ENCODE results near the gene SLC24A3.

The SLC24A3 gene

GRCh38 chr20:19374216-19374615 is 161.8 kb downstream of the SLC24A3 start:
- CTCF ChIA-PET = no interaction called here
- POLR2A ChIA-PET = no interaction called here
- no peak for TF ChIP-seq FOXA1 (IDR thresholded peaks at IDR 0.05)
- no peak for TF ChIP-seq LEF1 (IDR thresholded peaks at IDR 0.05; ENCODE audit: borderline replicate concordance)
- no peak for TF ChIP-seq SP1 (IDR thresholded peaks at IDR 0.05)
- no peak for TF ChIP-seq TARDBP (IDR thresholded peaks at IDR 0.05)
- no peak for TF ChIP-seq CTBP1 (IDR thresholded peaks at IDR 0.05; ENCODE audit: borderline replicate concordance)
- TF ChIP-seq FOXM1 (IDR thresholded peaks at IDR 0.05; ENCODE audit: borderline replicate concordance) = no peak
- no peak for TF ChIP-seq L3MBTL2 (conservative IDR thresholded peaks at IDR 0.05)
- no peak for DNase-seq (ENCODE audit: extremely low spot score)

DNA sequence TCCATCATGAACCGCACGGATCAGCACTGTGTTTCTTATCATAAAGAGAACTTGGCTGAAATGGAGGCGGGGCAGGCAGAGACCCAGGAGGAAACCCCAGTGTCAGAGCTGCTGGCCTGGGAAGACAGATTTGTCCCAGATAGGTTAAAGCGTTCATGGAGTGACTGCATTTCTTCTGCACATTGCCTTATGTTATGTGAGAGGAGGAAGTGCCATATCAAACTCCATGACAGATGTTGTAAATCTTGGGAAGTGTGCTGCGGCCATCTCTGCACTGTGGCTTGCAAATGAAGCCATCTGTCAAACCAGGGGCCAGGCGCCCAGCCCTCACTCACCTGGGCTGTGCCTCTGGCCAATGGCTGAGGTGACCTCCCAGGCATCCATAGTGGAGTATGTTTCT is 163.0 kb downstream of the SLC24A3 start:
- ChIA-PET CTCF (no interaction called here), POLR2A (no interaction called here)
- TF ChIP-seq ARNT (IDR thresholded peaks at IDR 0.05) = no peak
- TF ChIP-seq BHLHE40 (IDR thresholded peaks at IDR 0.05; ENCODE audit: borderline replicate concordance) = no peak
- TF ChIP-seq ZNF384 (IDR thresholded peaks at IDR 0.05) = no peak
- TF ChIP-seq HDGF (IDR thresholded peaks at IDR 0.05; ENCODE audit: borderline replicate concordance) = no peak
- TF ChIP-seq L3MBTL2 (conservative IDR thresholded peaks at IDR 0.05) = no peak
- TF ChIP-seq NFRKB (IDR thresholded peaks at IDR 0.05) = no peak
- TF ChIP-seq FOXA1 (IDR thresholded peaks at IDR 0.05) = no peak
- TF ChIP-seq CTBP1 (IDR thresholded peaks at IDR 0.05; ENCODE audit: borderline replicate concordance) = no peak
- no peak for TF ChIP-seq FOXK2 (IDR thresholded peaks at IDR 0.05)
- no peak for TF ChIP-seq TARDBP (IDR thresholded peaks at IDR 0.05)
- no peak for TF ChIP-seq LEF1 (IDR thresholded peaks at IDR 0.05; ENCODE audit: borderline replicate concordance)
- TF ChIP-seq FOXM1 (IDR thresholded peaks at IDR 0.05; ENCODE audit: borderline replicate concordance) = no peak
- TF ChIP-seq SP1 (IDR thresholded peaks at IDR 0.05) = no peak
- TF ChIP-seq, protein P1, sequence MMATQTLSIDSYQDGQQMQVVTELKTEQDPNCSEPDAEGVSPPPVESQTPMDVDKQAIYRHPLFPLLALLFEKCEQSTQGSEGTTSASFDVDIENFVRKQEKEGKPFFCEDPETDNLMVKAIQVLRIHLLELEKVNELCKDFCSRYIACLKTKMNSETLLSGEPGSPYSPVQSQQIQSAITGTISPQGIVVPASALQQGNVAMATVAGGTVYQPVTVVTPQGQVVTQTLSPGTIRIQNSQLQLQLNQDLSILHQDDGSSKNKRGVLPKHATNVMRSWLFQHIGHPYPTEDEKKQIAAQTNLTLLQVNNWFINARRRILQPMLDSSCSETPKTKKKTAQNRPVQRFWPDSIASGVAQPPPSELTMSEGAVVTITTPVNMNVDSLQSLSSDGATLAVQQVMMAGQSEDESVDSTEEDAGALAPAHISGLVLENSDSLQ (IDR thresholded peaks at IDR 0.05) = no peak
- no peak for TF ChIP-seq ELF4 (IDR thresholded peaks at IDR 0.05)
- no peak for TF ChIP-seq SUZ12 (IDR thresholded peaks at IDR 0.05)
- DNase-seq (ENCODE audit: extremely low spot score) = no peak

- CTCF ChIA-PET = no interaction called here
- POLR2A ChIA-PET = no interaction called here
- DNase-seq (ENCODE audit: extremely low spot score) = no peak
- TF ChIP-seq ZNF384 (IDR thresholded peaks at IDR 0.05) (no peak), SUZ12 (IDR thresholded peaks at IDR 0.05) (no peak), TARDBP (IDR thresholded peaks at IDR 0.05) (no peak), SP1 (IDR thresholded peaks at IDR 0.05) (no peak)
- TF ChIP-seq, protein P1 (IDR thresholded peaks at IDR 0.05) = no peak
Measured at GRCh38 chr20:19375801-19376200, 163.4 kb downstream of the SLC24A3 start.

GRCh38 chr20:19376451-19377229 is 164.2 kb downstream of the SLC24A3 start:
- CTCF ChIA-PET = no interaction called here

GRCh38 chr20:19378058-19378457 is 165.6 kb downstream of the SLC24A3 start:
- CTCF ChIA-PET = no interaction called here
- DNase-seq (ENCODE audit: extremely low spot score) = no peak

More at GRCh38 chr20:19376451-19377229, 164.2 kb downstream of the SLC24A3 start:
- DNase-seq (ENCODE audit: extremely low spot score) = no peak
- POLR2A ChIA-PET = no interaction called here
- no peak for TF ChIP-seq LEF1 (IDR thresholded peaks at IDR 0.05; ENCODE audit: borderline replicate concordance)
- TF ChIP-seq ZNF384 (IDR thresholded peaks at IDR 0.05) = no peak
- TF ChIP-seq FOXK2 (IDR thresholded peaks at IDR 0.05) = no peak
- TF ChIP-seq CTBP1 (IDR thresholded peaks at IDR 0.05; ENCODE audit: borderline replicate concordance) = no peak
- TF ChIP-seq FOXM1 (IDR thresholded peaks at IDR 0.05; ENCODE audit: borderline replicate concordance) = no peak

DNA sequence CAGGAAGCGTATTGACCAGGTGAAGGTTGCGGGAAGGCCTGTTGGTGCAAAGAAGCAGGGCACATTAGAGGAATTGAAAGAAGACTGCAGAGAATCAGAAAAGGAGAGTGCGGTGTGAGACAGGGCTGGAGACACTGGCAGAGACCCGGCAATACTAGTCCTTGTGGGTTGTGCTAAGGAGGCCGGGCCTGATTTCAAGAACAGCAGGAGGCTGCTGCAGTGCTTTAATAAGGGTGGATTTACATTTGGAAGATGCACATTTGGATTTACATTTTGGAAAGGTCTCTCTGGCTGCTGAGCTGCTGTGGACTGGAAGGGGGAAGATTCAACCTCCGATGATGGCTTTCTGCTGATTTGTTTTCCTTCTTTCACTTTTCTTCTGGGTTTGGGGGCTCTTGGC is 167.8 kb downstream of the SLC24A3 start:
- CTCF ChIA-PET = no interaction called here
- no peak for TF ChIP-seq HDGF (IDR thresholded peaks at IDR 0.05; ENCODE audit: borderline replicate concordance)

More at GRCh38 chr20:19378058-19378457, 165.6 kb downstream of the SLC24A3 start:
- no peak for TF ChIP-seq LEF1 (IDR thresholded peaks at IDR 0.05; ENCODE audit: borderline replicate concordance)
- no peak for TF ChIP-seq CTBP1 (IDR thresholded peaks at IDR 0.05; ENCODE audit: borderline replicate concordance)
- TF ChIP-seq, protein P1 (IDR thresholded peaks at IDR 0.05) = no peak
- no peak for TF ChIP-seq ZNF384 (IDR thresholded peaks at IDR 0.05)
- no peak for TF ChIP-seq SP1 (IDR thresholded peaks at IDR 0.05)
- TF ChIP-seq HDGF (IDR thresholded peaks at IDR 0.05; ENCODE audit: borderline replicate concordance) = no peak
- no peak for TF ChIP-seq FOXA1 (IDR thresholded peaks at IDR 0.05)
- no peak for TF ChIP-seq ARNT (IDR thresholded peaks at IDR 0.05)
- no peak for TF ChIP-seq NFRKB (IDR thresholded peaks at IDR 0.05)
- no peak for TF ChIP-seq TARDBP (IDR thresholded peaks at IDR 0.05)
- TF ChIP-seq ELF4 (IDR thresholded peaks at IDR 0.05) = no peak
- no peak for TF ChIP-seq FOXM1 (IDR thresholded peaks at IDR 0.05; ENCODE audit: borderline replicate concordance)
- TF ChIP-seq L3MBTL2 (conservative IDR thresholded peaks at IDR 0.05) = no peak
- TF ChIP-seq SUZ12 (IDR thresholded peaks at IDR 0.05) = no peak
- no peak for TF ChIP-seq FOXK2 (IDR thresholded peaks at IDR 0.05)
- TF ChIP-seq BHLHE40 (IDR thresholded peaks at IDR 0.05; ENCODE audit: borderline replicate concordance) = no peak
- POLR2A ChIA-PET = no interaction called here

DNA sequence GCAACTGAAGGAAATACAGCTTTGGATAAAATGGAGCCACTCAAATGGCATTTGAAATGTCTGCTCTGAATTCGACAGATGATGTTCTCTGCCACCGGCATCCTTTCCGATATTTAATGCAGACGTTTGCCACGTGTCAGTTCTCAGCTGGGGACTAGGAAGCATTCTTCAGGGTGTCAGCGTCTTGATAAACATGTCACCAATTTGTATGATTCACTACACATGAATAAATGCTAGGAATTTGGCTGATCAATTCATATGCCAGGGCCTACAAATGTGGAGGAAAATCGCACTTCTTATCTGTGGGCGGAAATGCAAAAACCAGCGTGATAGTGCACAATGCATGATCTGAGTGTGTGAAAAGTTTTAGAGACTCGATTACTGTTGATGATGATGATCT is 169.5 kb downstream of the SLC24A3 start:
- ChIA-PET CTCF (no interaction called here), POLR2A (no interaction called here)
- DNase-seq (ENCODE audit: extremely low spot score) = no peak
- TF ChIP-seq HDGF (IDR thresholded peaks at IDR 0.05; ENCODE audit: borderline replicate concordance) (no peak), SP1 (IDR thresholded peaks at IDR 0.05) (no peak), ZNF384 (IDR thresholded peaks at IDR 0.05) (no peak), FOXA1 (IDR thresholded peaks at IDR 0.05) (no peak), SUZ12 (IDR thresholded peaks at IDR 0.05) (no peak), LEF1 (IDR thresholded peaks at IDR 0.05; ENCODE audit: borderline replicate concordance) (no peak), FOXM1 (IDR thresholded peaks at IDR 0.05; ENCODE audit: borderline replicate concordance) (no peak), L3MBTL2 (conservative IDR thresholded peaks at IDR 0.05) (no peak), BHLHE40 (IDR thresholded peaks at IDR 0.05; ENCODE audit: borderline replicate concordance) (no peak), TARDBP (IDR thresholded peaks at IDR 0.05) (no peak), CTBP1 (IDR thresholded peaks at IDR 0.05; ENCODE audit: borderline replicate concordance) (no peak)
- TF ChIP-seq, protein P1 (IDR thresholded peaks at IDR 0.05) = no peak

More for the DNA sequence above, 167.8 kb downstream of the SLC24A3 start:
- POLR2A ChIA-PET = no interaction called here
- DNase-seq (ENCODE audit: extremely low spot score) = no peak
